Endothelial cell of umbilical vein (primary cell): ENCODE results near the gene REM2. TPM values are rescaled to one million over a fixed set of nuclear protein-coding genes. Genes with fewer than 3 reads are reported as not detected.
A peak's percentile ranks its signal among the peaks of the same experiment; 100 is the strongest.

ENCODE experiments used
- BruUV-seq: library from RNA; stranded (reverse); fragments of 400-500 nt; replicated peaks from 2 replicates; lab custom pipeline; 2021; lab: Mats Ljungman, UMichigan
- CTCF ChIA-PET: fragments of 300-600, 350-600 bp; sonication (Branson Sonifier 250); formaldehyde crosslinking; loops from one replicate; lab custom pipeline; 2021; ENCODE audit warnings: antibody characterized with exemption, inconsistent platforms; lab: Charles Lee
- POLR2A ChIA-PET: fragments of 300-600, 350-600 bp; sonication (Branson Sonifier 250); formaldehyde crosslinking; loops from one replicate; lab custom pipeline; 2021; ENCODE audit warnings: antibody characterized with exemption, inconsistent platforms; lab: Charles Lee
- DNase-seq: peaks from one replicate; pipeline ENCODE4 v3.0.0-alpha.2; 2011; ENCODE audit warnings: low read depth, low spot score
- FAIRE-seq: peaks from 2 replicates; lab custom pipeline; 2011; peaks lifted over from hg19 to GRCh38; lab: Jason Lieb, UNC
- H2AFZ ChIP-seq: 2 replicates; pipeline ENCODE4 v1.6.0; 2012; ENCODE audit warnings: low read depth, low read length, control low read depth, inconsistent platforms
- H3K27ac ChIP-seq: 2 replicates; pipeline ENCODE4 v1.5.1; 2011; ENCODE audit warnings: low read depth, mild to moderate bottlenecking, control low read depth, low read length, moderate library complexity; ENCODE audit not compliant: insufficient read depth
- H3K27me3 ChIP-seq, 2 experiments: 2 replicates each; pipeline versions ENCODE4 v1.6.0 to v1.6.1; 2011; ENCODE audit warnings: low read length in 2 of 2, mixed read lengths in 1 of 2; ENCODE audit not compliant: control insufficient read depth in 2 of 2, insufficient read depth in 2 of 2
- H3K36me3 ChIP-seq, 2 experiments: 2 replicates in 1 of 2; 3 replicates in 1 of 2; pipeline ENCODE4 v1.5.1; 2011; ENCODE audit warnings: low read length in 2 of 2, mild to moderate bottlenecking in 1 of 2, moderate library complexity in 1 of 2; ENCODE audit not compliant: control insufficient read depth in 2 of 2, insufficient read depth in 2 of 2; ENCODE audit errors: extremely low read depth in 1 of 2
- H3K4me1 ChIP-seq: 3 replicates; pipeline ENCODE4 v1.5.1; 2011; ENCODE audit warnings: mild to moderate bottlenecking, low read length; ENCODE audit not compliant: control insufficient read depth, insufficient read depth; ENCODE audit errors: extremely low read depth
- H3K4me2 ChIP-seq: 2 replicates; pipeline ENCODE4 v1.6.1; 2011; ENCODE audit warnings: low read length, control low read depth, mixed read lengths; ENCODE audit not compliant: insufficient read depth
- H3K4me3 ChIP-seq, 3 experiments: fragments of 200-600 bp in 1 of 3; sonication (generic), shearing (Covaris generic) in 1 of 3; replicated peaks in 1 of 3; 2 replicates each; pipeline ENCODE4 v1.5.1; 2011 to 2016; ENCODE audit warnings: control low read depth in 3 of 3, low read length in 3 of 3, mild to moderate bottlenecking in 2 of 3, inconsistent platforms in 1 of 3, low read depth in 1 of 3, moderate library complexity in 1 of 3; ENCODE audit not compliant: insufficient read depth in 1 of 3
- H3K79me2 ChIP-seq: 2 replicates; pipeline ENCODE4 v1.6.0; 2012; ENCODE audit warnings: low read length, inconsistent platforms; ENCODE audit not compliant: control insufficient read depth, insufficient read depth
- H3K9ac ChIP-seq: replicated peaks from 2 replicates; pipeline ENCODE3; 2011; ENCODE audit warnings: low read length, control low read depth; ENCODE audit not compliant: insufficient read depth; ENCODE audit errors: extremely low read depth
- H3K9me1 ChIP-seq: replicated peaks from 3 replicates; pipeline ENCODE4 v1.6.0; 2011; ENCODE audit warnings: mild to moderate bottlenecking, low read length; ENCODE audit not compliant: control insufficient read depth, insufficient read depth; ENCODE audit errors: extremely low read depth
- H3K9me3 ChIP-seq: replicated peaks from 2 replicates; pipeline ENCODE4 v1.5.1; 2012; ENCODE audit warnings: low read length, inconsistent platforms; ENCODE audit not compliant: control insufficient read depth, insufficient read depth
- H4K20me1 ChIP-seq: replicated peaks from 2 replicates; pipeline ENCODE3; 2011; ENCODE audit warnings: mild to moderate bottlenecking, low read length; ENCODE audit not compliant: control insufficient read depth, insufficient read depth; ENCODE audit errors: extremely low read depth
- EZH2 ChIP-seq: IDR thresholded peaks from 2 replicates; pipeline ENCODE4 v1.6.1; 2012; ENCODE audit warnings: borderline replicate concordance, low read depth, mild to moderate bottlenecking, moderate library complexity, low read length, inconsistent platforms; ENCODE audit not compliant: severe bottlenecking
- FOS ChIP-seq: IDR thresholded peaks from 2 replicates; pipeline ENCODE4 v1.6.1; 2011; ENCODE audit warnings: mild to moderate bottlenecking, low read length, moderate library complexity, borderline replicate concordance; ENCODE audit not compliant: insufficient read depth
- GATA2 ChIP-seq: IDR thresholded peaks from 2 replicates; pipeline ENCODE4 v1.7.0; 2011; ENCODE audit warnings: low read depth, mild to moderate bottlenecking, moderate library complexity, mixed read lengths, low read length; ENCODE audit not compliant: insufficient read length, insufficient read depth
- JUN ChIP-seq: IDR thresholded peaks from 2 replicates; pipeline ENCODE4 v1.6.1; 2011; ENCODE audit warnings: borderline replicate concordance, low read depth; ENCODE audit not compliant: insufficient read length, insufficient read depth
- MYC ChIP-seq: IDR thresholded peaks from one replicate; pipeline ENCODE4 v1.6.1; 2011; ENCODE audit warnings: mild to moderate bottlenecking, low read depth, low read length
- POLR2A ChIP-seq: IDR thresholded peaks from 2 replicates; pipeline ENCODE4 v1.6.1; 2012; ENCODE audit warnings: low read depth, mild to moderate bottlenecking, control low read depth, low read length
- POLR2AphosphoS5 ChIP-seq: IDR thresholded peaks from 2 replicates; pipeline ENCODE4 v1.6.1; 2012; ENCODE audit warnings: low read depth, mild to moderate bottlenecking, control low read depth, low read length, moderate library complexity; ENCODE audit not compliant: insufficient read depth
- dilution Hi-C: fragments of 300-500 bp; cut with MboI; formaldehyde crosslinking; loops from one replicate; pipeline ENCODE4 v1.15.0; 2019; ENCODE audit warnings: low sequenced_read_pairs; ENCODE audit not compliant: extremely low pct_ligation_motif_present
- intact Hi-C: fragments of 100-400 bp; cut with micrococcal nuclease; formaldehyde crosslinking; loops from one replicate; pipeline ENCODE4 v1.10.0; 2022
- polyA plus RNA-seq, 4 experiments: library from polyadenylated mRNA; depleted of rRNA in 3 of 4; stranded (reverse) in 3 of 4; unstranded in 1 of 4; fragments of >200 nt; gene quantifications; 2 replicates each; pipeline versions ENCODE4 v1.2.1 to v1.2.3, GENCODE V29; 2011 to 2012; ENCODE audit warnings: missing spikeins in 1 of 4
- total RNA-seq: library from RNA; stranded (reverse); gene quantifications from 2 replicates; pipeline ENCODE4 v1.2.3, GENCODE V29; 2021
- TF ChIP-seq, protein P1 (sequence below): IDR thresholded peaks from 2 replicates; pipeline ENCODE4 v1.6.1; 2011; ENCODE audit not compliant: insufficient read depth, insufficient read length
- TF ChIP-seq, protein P2 (sequence below), 2 donors: IDR thresholded peaks; 1 replicate in 1 of 2; 2 replicates in 1 of 2; pipeline ENCODE4 v1.5.1; 2011; ENCODE audit warnings: low read length in 2 of 2, mild to moderate bottlenecking in 2 of 2, moderate library complexity in 2 of 2, control low read depth in 1 of 2, inconsistent platforms in 1 of 2, low read depth in 1 of 2; ENCODE audit not compliant: insufficient read depth in 1 of 2; ENCODE audit errors: extremely low read depth in 1 of 2

REM2 gene
- total and polyA plus RNA-seq, 2 donors (not counting 3 experiments of a cell fraction or from before 2014, with no cell fraction given), result 0.33 TPM; not detected in 1

DNA sequence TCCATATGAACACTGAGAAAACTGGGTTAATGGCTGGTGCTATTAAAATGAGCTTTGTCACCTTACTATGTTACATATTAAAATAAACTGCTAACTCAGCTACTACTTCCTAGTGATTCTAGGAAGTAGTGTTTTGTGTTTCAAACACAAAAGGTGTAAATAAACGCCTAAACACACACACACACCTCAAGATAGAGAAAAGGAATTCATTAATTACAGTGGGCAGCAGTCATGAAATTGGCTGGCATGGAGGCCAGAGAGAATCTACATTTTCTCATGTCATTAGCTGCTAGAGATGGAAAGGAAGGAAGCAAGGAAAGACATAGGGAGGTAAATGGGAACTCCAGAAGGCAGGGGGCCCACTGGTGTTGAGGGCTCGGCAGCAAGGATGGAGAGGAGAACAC, 46.9 kb downstream of the REM2 start:
- CTCF ChIA-PET, result interaction anchor here (0.7 to 3.1 kb wide), 27 partner anchors 11 to 369 kb away, joined by 3 to 46 read pairs (median 5); partner anchors contain the start of genes AJUBA, HAUS4 and RBM23
- intact Hi-C loops (loop anchor here (1.0 to 5.0 kb wide), 8 partner anchors 11 to 1182 kb away; partner anchors contain the start of genes CDH24, DAD1, DCAF11 and NRL), dilution Hi-C loops (no loop called here)
- POLR2A ChIA-PET, result interaction anchor here (0.6 to 1.9 kb wide), 8 partner anchors 10 to 386 kb away, joined by 3 to 12 read pairs (median 5); partner anchors contain the start of genes AJUBA, HAUS4 and RBM23
- peak overlapping the region; percentile 76 for H2AFZ ChIP-seq
- FAIRE-seq (no peak), DNase-seq (no peak)
- peak overlapping the region; percentile 52 for H3K9ac ChIP-seq
- H3K27ac ChIP-seq, result peak overlapping the region; percentile 48
- no peaks in the 10 kb centered on the region for H4K20me1 ChIP-seq
- BruUV-seq, result no TSS peak
- H3K27me3 ChIP-seq, result no peaks in the 10 kb centered on the region
- H3K9me1 ChIP-seq, result no peaks in the 10 kb centered on the region
- no peaks in the 10 kb centered on the region for H3K9me3 ChIP-seq
- H3K4me3 ChIP-seq, result peak overlapping the region; percentile 13 to 66 (median 18)
- TF ChIP-seq POLR2A (no peak), MYC (no peak), JUN (no peak), GATA2 (no peak), FOS (no peak), EZH2 (no peak), POLR2AphosphoS5 (no peak)
- TF ChIP-seq, protein P1, sequence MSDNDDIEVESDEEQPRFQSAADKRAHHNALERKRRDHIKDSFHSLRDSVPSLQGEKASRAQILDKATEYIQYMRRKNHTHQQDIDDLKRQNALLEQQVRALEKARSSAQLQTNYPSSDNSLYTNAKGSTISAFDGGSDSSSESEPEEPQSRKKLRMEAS, result no peak
- TF ChIP-seq, protein P2, sequence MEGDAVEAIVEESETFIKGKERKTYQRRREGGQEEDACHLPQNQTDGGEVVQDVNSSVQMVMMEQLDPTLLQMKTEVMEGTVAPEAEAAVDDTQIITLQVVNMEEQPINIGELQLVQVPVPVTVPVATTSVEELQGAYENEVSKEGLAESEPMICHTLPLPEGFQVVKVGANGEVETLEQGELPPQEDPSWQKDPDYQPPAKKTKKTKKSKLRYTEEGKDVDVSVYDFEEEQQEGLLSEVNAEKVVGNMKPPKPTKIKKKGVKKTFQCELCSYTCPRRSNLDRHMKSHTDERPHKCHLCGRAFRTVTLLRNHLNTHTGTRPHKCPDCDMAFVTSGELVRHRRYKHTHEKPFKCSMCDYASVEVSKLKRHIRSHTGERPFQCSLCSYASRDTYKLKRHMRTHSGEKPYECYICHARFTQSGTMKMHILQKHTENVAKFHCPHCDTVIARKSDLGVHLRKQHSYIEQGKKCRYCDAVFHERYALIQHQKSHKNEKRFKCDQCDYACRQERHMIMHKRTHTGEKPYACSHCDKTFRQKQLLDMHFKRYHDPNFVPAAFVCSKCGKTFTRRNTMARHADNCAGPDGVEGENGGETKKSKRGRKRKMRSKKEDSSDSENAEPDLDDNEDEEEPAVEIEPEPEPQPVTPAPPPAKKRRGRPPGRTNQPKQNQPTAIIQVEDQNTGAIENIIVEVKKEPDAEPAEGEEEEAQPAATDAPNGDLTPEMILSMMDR (IDR thresholded peaks at IDR 0.05; ENCODE audit: extremely low read depth in 1 of 2, insufficient read depth in 1 of 2, low read depth in 1 of 2, low read length in 2 of 2), result no peak
- peaks cover 16% of the 10 kb centered on the region for H3K4me1 ChIP-seq
- peak overlapping the region; percentile 89 for H3K4me2 ChIP-seq
- peaks cover 16% of the 10 kb centered on the region for H3K79me2 ChIP-seq
- peaks cover 0 to 4% of the 10 kb centered on the region in 2 experiments for H3K36me3 ChIP-seq
